ENCODE results near the gene OOEP.
"Not testable (repeated sequence)": the region's sequence is repeated elsewhere in the genome, so short reads cannot be mapped to it uniquely, and the experiment has no call there.

OOEP gene

DNA sequence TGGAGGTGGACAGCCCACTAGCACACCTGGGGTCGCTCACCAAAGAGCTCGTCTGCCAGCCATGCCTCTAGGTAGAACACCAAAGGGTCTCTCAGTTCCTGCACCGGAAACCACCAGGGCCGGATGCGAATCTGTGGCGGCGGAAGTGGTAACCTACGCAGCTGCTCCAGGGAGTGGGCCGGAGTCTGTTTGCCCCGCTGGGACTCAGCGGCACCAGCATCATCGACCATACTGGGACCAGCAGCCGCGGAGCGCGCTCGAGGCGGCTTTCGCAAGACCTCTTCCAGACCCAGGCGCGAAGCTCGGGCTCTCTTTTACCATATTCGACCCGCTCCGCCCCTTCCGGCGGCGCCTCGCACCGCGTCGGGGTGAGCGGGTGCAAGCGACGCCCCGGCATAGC is at the start of gene OOEP:
TSS of gene OOEP (minus strand) at position 335 of the 400 bp plus-strand sequence. CDS start at position 230, 105 bp downstream.
- no peak for DNase-seq (ENCODE audit: low spot score)

DNA sequence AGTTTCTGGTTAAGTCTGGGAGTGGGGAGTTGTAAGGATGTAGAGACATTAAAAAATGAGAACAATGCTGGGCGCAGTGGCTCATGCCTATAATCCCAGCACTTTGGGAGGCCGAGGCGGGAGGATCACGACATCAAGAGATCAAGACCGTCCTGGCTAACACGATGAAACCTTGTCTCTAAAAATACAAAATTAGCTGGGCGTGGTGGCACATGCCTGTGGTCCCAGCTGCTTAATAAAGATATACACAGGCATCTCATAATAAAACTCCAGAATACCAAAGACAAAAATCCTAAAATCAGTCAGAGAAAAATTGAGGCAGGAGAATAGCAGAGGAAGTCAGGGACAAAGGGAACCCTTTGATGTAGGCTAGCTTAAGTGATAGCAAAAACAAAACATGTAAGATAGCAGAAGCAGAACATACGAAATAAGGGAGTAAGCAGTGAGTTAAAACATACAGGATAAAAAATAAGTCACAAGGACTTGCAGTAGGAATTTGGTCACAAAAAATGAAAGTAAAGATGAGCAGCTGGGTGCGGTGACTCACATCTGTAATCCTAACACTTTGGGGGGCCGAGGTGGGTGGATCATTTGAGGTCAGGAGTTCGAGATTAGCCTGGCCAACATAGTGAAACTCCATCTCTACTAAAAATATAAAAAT is 48.5 kb upstream of the OOEP start:
- no peak for DNase-seq (ENCODE audit: low spot score)

DNA sequence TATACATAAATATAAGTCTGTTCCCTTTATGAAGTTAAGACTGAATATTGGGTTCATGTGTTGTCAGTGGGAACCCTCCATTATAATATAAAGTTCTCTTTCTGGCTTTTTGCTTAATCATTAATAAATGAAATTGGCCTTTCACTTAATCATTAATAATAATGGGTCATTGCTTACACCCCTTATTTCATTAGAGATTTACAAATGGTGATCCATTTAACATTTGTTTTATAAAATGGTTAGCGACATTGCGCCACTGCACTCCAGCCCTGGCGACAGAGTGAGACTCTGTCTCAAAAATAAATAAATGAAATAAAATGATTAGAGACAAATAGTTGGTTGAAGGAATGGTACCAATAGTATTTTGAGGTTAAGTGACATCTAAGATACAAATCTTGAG is 43.4 kb upstream of the OOEP start:
- DNase-seq (ENCODE audit: low spot score), result no peak

DNA sequence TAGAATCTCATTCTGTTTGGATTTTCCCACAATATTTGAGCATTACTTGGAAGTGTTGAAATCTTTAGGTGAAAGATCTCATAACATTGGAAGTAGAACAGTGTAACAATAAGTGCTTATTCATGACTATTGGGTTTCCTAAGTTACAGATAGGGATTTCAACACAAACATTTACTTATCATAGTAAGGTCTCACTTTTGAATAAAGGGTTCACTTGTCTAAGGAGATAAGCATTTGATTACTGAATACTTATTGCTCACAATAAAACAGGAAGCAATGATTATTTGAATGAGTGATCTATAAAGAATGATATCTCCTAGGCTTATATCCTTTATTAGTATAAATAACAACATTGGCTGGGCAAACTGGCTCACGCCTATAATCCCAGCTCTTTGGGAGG is 39.7 kb upstream of the OOEP start:
- DNase-seq (ENCODE audit: low spot score), result no peak

DNA sequence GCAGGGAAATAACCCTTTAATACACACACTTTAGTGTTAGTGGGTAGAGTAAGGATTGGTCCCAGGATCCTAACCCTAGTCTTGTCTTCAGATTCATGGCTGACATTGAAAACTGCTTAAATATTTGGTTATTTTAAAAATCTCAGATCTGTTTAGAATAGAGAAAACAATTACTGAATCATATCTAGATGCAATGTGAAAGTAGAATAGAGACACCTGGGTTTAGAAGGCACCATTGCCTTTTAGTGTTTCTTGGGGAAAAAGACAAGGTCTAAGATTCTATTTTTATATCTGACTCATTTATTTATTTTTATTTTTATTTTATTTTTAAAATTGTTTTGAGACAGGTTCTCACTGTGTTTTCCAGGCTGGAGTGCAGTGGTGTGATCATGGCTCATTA is 31.0 kb upstream of the OOEP start:
- DNase-seq (ENCODE audit: low spot score), result no peak

DNA sequence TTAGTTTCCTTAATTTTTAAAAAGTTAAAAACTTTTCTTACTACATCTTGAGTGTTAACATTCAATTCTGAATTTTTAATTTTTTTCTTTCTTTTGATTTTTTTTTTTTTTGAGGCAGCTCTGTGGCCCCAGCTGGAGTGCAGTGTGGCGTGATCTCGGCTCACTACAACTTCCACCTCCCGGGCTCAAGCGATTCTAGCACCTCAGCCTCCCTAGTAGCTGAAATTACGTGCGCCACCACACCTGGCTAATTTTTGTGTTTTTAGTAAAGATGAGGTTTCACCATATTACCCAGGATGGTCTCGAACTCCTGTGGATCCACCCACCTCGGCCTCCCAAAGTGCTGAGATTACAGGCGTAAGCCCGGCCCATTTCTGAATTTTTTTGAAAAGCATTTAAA is 26.2 kb upstream of the OOEP start:
- no peak for DNase-seq (ENCODE audit: low spot score)

DNA sequence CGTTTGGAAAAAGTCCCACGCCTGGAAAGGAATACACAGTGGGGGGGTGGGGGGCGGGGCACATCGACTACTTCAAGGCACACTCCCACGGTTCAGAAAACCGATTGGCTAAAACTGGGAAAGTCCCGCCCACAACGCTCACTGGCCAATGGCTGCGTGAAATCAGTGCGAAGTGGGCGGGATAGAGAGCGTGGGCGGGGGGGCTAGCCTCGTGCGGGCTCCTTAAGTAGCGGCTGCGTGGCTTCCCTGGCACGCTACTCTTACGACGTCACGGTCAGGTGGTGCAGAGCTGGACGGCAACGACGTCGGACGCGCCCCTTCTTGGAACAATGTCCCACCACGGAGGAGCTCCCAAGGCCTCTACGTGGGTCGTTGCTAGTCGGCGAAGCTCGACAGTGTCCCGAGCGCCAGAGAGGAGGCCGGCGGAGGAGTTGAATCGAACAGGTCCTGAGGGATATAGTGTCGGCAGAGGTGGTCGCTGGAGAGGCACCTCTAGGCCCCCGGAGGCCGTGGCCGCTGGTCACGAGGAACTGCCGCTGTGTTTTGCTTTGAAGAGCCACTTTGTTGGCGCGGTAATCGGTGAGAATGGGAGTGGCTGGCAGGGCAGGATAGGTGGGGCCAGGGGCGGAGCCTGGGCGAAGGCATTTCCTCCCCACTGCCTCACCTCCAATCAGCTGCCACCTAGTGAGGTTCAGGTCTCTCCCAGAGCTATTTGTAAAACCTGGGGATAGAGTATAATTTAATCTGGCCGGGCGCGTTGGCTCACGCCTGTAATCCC is 25.1 kb upstream of the OOEP start, which contains the start of gene DDX43:
TSS of gene DDX43 (plus strand) at position 252 of the 778 bp plus-strand sequence. CDS start at position 330, 78 bp downstream.
- DNase-seq (ENCODE audit: low spot score), result peak; percentile 29

DNA sequence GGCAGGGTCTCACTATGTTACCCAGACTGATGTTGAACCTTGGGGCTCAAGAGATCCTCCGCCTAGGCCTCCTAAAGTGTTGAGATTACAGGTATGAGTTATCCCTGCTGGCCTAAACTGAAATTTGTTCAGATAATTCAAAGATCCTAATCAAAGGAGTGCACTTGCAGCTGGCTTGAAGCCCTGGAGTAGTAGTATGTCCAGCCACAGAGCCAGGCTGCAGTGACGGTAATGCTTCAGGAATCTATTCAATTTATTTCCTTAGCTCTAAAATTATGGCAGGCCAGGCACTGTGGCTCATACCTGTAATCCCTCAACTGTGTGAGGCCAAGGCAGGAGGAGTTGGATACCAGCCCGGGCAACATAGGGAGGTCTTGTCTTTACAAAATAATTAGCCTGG is 23.6 kb upstream of the OOEP start:
- no peak for DNase-seq (ENCODE audit: low spot score)

DNA sequence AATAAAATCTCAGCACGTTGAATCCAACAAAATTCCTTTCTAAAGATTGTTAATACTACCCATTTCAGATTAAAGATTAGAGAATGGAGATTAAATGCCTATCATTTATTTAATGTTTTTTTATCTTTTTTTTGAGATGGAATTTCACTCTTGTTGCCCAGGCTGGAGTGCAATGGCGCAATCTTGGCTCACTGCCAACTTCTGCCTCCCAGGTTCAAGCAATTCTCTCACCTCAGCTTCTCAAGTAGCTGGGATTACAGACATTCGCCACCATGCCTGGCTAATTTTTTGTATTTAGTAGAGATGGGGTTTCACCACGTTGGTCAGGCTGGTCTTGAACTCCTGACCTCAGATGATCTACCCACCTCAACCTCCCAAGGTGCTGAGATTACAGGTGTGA is 22.5 kb upstream of the OOEP start:
- not testable (repeated sequence) for DNase-seq (ENCODE audit: low spot score)

DNA sequence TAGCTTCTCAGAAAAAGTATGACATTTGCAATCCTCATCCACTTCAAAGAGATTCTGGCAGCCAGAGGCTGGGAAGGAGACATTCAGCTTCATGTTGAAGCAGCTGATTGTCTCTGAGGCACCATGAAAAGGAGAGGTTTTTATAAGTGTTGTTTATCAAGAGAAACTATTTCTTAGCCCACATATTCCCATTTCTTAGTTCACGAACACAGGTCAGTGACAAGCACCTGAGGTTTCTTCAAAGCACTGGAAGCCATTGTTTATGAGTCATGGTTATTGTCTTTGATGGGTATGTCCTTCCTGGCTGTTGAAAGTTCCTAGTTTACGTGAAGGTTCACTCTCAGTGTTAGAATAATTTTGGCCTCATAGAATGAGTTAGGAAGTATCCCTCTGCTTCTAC is 22.0 kb upstream of the OOEP start:
- no peak for DNase-seq (ENCODE audit: low spot score)

DNA sequence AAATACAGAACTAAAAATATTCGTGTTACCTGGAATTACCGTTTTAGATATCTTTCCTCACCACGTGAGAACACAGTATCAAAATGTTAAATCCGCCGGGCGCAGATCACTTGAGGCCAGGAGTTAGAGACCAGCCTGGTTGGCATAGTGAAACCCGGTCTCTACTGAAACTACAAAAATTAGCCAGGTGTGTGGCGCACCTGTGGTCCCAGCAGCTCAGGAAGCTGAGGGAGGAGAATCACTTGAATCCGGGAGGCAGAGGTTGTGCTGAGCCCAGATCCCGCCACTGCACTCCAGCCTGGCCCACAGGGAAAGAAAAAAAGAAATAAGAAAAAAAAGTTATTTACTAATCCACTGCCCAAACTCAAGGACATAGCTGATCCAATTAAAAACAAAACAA is 20.2 kb upstream of the OOEP start:
- no peak for DNase-seq (ENCODE audit: low spot score)

DNA sequence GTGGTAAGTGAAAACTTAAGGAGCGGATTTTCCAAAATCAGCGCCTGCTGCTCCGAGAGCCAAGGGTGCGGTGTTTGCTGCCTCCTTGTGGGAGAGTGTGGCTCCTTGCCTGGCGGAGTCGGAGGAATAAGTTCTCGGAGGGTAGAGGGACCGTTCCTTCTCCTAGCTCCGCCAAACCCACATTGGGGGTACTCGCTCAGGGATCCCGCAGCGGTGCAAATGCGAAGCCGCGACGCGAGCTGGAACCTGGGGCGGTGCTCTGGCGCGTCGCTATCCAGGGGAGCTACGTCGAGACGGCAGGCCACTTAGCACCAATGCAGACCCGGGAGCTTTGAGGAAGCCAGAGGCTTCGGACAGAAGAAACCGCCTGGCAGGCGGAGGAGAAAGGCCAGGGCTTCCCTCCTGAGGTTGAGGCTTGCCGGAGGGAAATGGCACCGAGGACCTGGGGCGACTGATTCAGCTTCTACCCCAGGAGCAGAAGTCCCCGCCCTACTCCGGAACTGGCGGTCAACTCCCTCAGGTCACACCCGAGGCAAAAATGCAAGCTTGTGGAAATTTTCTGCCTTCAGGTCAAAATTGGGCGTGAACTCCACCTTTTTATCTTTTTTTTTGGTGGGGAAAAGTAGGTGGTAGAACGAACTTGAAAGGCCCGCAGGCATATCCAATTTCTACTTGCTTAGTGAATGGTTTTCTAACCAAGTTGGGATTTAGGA is 19.3 kb upstream of the OOEP start:
- DNase-seq (ENCODE audit: low spot score), result peak; percentile 87

DNA sequence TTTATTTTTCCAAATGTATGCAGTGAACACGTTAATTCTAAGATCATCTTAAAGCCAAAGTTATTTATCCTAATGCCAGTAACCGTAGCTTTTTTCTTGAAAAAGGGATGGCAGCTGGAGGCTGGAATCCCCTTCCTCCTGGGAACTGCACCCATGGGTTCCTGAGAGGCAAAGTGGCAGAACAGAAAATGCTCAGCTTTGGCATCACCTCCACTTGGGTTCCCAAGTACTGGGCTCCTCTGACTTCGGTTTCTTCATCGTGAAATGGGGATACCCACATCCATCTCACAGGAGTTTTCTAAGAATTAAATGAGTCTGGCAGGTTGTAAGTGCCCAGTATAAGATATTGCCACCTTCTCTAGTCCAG is 18.7 kb upstream of the OOEP start:
- peak; percentile 68 for DNase-seq (ENCODE audit: low spot score)

DNA sequence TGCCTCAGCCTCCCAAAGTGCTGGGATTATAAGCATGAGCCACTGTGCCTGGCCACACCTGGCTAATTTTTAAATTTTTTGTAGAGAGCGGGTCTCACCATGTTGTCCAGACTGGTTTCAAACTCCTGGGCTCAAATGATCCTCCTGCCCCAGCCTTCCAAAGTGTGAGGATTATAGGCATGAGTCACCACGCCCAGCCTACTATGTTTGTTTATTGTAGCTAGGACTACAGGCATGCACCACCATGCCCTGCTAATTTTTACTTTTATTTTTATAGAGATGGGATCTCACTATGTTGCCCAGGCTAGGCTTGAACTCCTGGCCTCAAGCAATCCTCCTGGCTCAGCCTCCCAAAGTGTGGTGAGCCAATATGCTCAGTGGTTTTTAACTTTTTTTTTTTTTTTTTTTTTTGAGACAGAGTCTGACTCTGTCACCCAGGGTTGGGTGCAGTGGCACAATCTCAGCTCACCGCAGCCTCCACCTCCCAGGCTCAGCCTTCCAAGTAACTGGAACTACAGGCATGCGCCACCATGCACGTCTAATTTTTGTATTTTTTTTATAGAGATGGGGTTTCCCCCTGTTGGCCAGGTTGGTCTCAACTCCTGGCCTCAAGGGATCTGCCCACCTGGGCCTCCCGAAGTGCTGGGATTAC is 12.9 kb upstream of the OOEP start:
- no peak for DNase-seq (ENCODE audit: low spot score)

DNA sequence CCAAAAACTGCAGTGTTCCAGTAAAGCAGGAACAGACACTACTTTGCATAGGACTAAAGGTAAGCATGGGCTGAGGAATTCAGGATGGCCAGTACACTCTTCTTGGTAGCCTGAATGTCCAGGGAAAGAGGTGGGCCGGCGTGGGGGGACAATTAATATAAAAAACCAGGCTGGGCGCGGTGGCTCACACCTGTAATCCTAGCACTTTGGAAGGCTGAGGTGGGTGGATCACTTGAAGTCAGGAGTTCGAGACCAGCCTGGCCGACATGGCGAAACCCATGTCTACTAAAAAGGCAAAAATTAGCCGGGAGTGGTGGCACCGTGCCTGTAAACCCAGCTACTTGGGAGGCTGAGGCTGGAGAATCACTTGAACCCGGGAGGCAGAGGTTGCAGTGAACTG is 11.8 kb upstream of the OOEP start:
- not testable (repeated sequence) for DNase-seq (ENCODE audit: low spot score)

DNA sequence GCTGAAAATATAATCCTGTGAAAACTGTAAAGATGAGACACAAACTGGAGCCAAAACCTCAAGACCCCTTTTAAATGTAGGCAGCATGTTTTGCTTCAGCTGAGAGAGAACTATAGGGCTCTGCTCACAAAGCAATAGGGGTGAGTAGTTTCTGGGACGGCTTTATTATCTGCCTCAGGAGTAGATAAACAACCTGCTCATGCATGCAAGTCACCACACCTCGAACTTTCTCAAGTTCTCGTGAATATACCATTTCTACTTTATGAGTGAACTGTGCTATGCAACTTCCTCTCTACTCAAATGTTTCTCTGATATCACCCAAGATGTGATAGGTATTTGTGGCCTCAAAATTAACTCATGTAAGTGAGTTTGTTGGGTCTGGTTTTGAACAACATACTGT is 7.5 kb upstream of the OOEP start:
- no peak for DNase-seq (ENCODE audit: low spot score)

DNA sequence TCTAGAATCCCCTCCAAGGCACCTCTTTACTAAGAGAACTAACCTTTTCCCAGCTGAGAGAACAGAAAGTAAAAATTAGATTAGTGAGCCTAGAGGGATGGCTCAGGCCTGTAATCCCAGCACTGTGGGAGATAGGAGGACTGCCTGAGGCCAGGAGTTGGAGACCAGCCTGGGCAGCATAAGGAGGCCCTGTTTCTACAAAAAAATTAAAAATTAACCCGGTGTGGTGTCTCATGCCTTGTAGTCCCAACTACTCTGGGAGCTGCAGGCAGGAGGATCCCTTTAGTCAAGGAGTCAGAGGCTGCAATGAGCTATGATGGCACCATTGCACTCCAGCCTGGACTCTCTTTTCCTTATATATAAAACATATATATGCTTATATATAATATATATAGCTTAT is 5.5 kb upstream of the OOEP start:
- no peak for DNase-seq (ENCODE audit: low spot score)

DNA sequence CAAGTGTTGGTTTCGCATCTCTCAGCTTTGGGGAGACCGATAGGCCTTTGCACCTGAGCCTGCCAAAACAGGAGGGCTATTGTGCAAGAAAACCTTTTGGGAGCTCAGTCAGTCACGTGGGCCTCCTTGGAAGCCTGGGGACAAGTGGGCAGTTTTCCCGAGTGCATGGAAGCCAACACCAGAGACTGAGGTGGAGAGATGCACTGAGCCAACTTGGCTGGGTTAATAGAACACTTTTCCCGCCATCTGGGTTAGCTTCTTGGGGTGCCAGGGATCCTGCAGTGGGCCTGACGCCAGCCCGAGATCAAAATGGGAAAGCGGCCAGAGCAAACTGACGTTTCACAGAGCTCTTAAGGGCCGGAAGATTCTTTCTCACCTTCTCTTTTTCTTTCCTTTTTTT is 2.8 kb upstream of the OOEP start:
- no peak for DNase-seq (ENCODE audit: low spot score)

DNA sequence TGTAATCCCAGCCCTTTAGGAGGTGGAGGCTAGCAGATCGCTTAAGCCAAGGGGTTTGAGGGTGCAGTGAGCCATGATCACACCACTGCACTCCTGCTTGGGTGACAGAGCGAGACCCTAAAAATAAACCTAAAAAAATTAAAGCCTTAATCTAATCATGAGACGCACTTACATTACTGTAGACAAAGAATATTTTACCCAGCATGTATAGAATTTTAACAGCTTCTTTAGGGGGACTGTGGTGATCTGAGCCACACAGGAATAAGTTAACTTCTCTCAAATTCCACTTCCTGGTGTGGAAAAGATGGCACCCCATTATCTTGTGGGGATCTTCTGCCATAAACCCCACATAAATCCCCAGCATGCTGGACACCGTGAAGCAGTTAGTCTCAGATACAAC is 2.3 kb upstream of the OOEP start:
- no peak for DNase-seq (ENCODE audit: low spot score)

DNA sequence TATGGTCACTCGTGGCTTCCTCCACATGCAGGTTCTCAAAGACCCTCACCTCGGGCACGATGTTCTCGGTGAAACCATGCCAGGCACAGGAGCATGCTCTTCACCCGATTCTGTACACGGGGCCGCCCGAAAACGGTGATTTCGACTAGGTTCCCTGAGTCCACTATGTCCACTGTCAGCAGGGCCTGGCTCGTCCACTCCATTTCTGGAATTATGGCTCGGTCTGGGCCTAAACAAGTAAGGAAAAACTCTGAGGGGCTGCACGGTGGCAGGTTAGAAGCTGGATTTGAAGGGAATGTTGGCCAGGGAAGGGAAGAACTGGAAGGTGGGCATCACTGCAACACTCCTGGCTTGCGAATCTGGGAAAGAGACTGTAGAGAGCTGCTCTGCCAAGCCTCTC is 540 bp downstream of the OOEP start:
- no peak for DNase-seq (ENCODE audit: low spot score)

DNA sequence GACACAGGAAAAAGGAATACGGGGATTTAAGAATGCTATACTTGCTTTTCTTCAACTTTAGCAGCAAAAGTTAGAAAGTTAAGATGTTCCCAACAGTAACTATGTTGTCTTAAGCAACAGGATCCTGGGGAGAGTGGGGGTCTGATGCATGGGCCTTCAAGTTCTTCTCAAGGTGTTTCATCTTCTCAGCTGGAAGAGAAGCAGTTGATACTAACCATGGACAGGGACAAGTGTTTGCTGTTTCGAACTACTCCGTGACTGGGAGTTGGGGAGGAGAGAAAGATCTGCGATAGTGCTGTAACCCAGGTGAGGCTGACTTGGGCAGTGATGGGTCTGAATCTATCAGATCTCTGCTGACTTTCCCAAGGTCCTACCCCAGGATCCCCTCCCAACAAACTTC is 1.0 kb downstream of the OOEP start:
- DNase-seq (ENCODE audit: low spot score), result no peak

DNA sequence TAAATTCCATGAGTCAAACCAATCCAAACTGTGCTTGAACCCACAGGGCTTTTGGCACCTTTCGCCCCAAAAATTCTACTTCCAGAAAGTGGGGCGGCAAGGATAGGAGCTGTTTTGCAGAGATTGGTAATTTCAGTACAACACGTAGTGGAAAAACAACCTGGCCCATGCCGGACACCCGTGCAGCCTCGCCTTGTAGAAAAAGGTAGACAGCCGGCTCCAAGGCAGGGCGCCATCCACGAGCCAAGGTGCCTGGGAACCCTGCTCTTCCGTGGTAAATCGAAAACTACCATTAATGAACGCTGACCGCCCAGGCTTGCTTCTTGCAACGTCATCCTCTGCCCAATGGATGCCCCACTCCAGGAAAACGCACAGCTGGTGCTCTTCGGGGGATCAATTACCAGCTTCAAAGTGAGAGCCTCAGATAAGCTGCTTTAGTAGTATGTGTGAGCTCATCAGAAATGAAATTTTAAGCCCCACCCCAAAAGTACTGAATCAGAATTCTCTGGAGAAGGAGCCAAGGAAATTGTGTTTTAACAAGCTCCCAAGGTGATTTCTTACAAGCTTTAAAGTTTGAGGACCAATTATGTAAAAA is 1.8 kb downstream of the OOEP start:
- DNase-seq (ENCODE audit: low spot score), result peak; percentile 81

All from D341Med (cell line).